GM18498 (cell line): Measurements from ENCODE around the gene MRPS26.
"Not testable (repeated sequence)": the region's sequence is repeated elsewhere in the genome, so short reads cannot be mapped to it uniquely, and the experiment has no call there.

Source experiments
- ATAC-seq: cut with Tn5 transposase; IDR thresholded peaks from one replicate; pipeline ENCODE4 v1.9.1; 2021; ENCODE audit warnings: mild to moderate bottlenecking, moderate library complexity; ENCODE audit not compliant: unreplicated experiment

The MRPS26 gene

GRCh38 chr20:3045816-3046676, at the start of gene MRPS26:
Gene MRPS26 (plus strand): TSS chr20:3046052. CDS start chr20:3046069, 17 bp downstream.
- peak; percentile 91 for ATAC-seq

- no peak for ATAC-seq
Observed at GRCh38 chr20:2998728-2999127, 47.1 kb upstream of the MRPS26 start.

- peak; percentile 54 for ATAC-seq
Observed at GRCh38 chr20:3000852-3001523, 44.9 kb upstream of the MRPS26 start.

GRCh38 chr20:3003416-3003815, 42.4 kb upstream of the MRPS26 start:
- no peak for ATAC-seq

GRCh38 chr20:3010985-3011723, 34.7 kb upstream of the MRPS26 start:
- ATAC-seq = no peak

- no peak for ATAC-seq
Observed at GRCh38 chr20:3011752-3012151, 34.1 kb upstream of the MRPS26 start.

GRCh38 chr20:3013771-3014170, 32.1 kb upstream of the MRPS26 start:
- ATAC-seq = no peak

GRCh38 chr20:3014179-3014578, 31.7 kb upstream of the MRPS26 start:
- no peak for ATAC-seq

- no peak for ATAC-seq
Observed at GRCh38 chr20:3014662-3015061, 31.2 kb upstream of the MRPS26 start.

- not testable (repeated sequence) for ATAC-seq
Observed at GRCh38 chr20:3015302-3015701, 30.6 kb upstream of the MRPS26 start.

- ATAC-seq = no peak
Observed at GRCh38 chr20:3021327-3021726, 24.5 kb upstream of the MRPS26 start.

GRCh38 chr20:3021777-3022176, 24.1 kb upstream of the MRPS26 start:
- no peak for ATAC-seq

GRCh38 chr20:3022559-3023490, 23.0 kb upstream of the MRPS26 start:
- not testable (repeated sequence) for ATAC-seq

- no peak for ATAC-seq
Observed at GRCh38 chr20:3027987-3028386, 17.9 kb upstream of the MRPS26 start.

- no peak for ATAC-seq
Observed at GRCh38 chr20:3031524-3032147, 14.2 kb upstream of the MRPS26 start.

- ATAC-seq = no peak
Observed at GRCh38 chr20:3032624-3033023, 13.2 kb upstream of the MRPS26 start.

GRCh38 chr20:3037654-3038053, 8.2 kb upstream of the MRPS26 start:
- ATAC-seq = no peak

- no peak for ATAC-seq
Observed at GRCh38 chr20:3038454-3038853, 7.4 kb upstream of the MRPS26 start.

GRCh38 chr20:3039426-3039825, 6.4 kb upstream of the MRPS26 start:
- ATAC-seq = no peak

- no peak for ATAC-seq
Observed at GRCh38 chr20:3040086-3040485, 5.8 kb upstream of the MRPS26 start.
